Vagina (tissue), 2 donors: Measurements from ENCODE around the gene ACSF3.

Source experiments
- POLR2A ChIP-seq, 2 donors: fragments of 450-650 bp; IDR thresholded peaks; one replicate each; pipeline ENCODE4 v1.6.1; 2017; ENCODE audit warnings: antibody characterized with exemption in 2 of 2, mild to moderate bottlenecking in 2 of 2, moderate library complexity in 2 of 2
- TF ChIP-seq, protein P1 (sequence below), 3 experiments: fragments of 450-650 bp in 2 of 3; fragments of 200-600 bp in 1 of 3; sonication (generic) in 1 of 3; IDR thresholded peaks; one replicate each; pipeline ENCODE4 v1.5.1; 2017 to 2019; ENCODE audit warnings: antibody characterized with exemption in 3 of 3, mild to moderate bottlenecking in 2 of 3, moderate library complexity in 2 of 3

DNA sequence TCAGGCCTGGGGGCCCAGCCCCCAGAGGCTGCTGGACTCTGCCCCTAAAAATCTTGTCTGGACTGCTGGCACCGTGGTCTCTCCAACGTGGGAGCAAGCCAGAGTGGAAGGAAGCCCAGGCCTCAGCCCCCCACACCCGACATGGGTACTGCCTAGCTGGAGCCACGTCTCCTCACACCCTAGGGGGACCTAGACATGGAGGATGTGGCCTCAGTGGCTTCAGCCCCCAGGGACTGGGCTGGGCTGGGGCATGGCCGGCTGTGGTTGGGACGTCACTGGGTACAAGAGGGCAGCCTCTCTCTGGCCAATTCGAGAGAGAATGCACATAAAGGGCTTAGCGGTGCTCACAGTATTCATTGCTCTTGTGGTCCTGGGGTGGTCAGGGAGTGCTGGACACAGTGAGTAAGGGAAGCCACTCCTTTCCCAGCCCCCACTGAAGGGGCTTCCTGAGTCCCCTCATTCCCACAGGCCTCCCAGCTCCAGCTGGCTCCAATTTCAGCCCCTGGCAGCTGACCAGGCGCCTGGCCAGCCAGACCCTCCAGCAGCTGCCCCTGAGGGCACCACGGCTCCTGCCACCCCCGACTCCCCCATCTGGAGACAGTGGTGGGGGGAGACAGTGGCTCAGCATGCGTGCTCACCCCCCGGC lies 79.0 kb downstream of the ACSF3 start:
- TF ChIP-seq, protein P1, sequence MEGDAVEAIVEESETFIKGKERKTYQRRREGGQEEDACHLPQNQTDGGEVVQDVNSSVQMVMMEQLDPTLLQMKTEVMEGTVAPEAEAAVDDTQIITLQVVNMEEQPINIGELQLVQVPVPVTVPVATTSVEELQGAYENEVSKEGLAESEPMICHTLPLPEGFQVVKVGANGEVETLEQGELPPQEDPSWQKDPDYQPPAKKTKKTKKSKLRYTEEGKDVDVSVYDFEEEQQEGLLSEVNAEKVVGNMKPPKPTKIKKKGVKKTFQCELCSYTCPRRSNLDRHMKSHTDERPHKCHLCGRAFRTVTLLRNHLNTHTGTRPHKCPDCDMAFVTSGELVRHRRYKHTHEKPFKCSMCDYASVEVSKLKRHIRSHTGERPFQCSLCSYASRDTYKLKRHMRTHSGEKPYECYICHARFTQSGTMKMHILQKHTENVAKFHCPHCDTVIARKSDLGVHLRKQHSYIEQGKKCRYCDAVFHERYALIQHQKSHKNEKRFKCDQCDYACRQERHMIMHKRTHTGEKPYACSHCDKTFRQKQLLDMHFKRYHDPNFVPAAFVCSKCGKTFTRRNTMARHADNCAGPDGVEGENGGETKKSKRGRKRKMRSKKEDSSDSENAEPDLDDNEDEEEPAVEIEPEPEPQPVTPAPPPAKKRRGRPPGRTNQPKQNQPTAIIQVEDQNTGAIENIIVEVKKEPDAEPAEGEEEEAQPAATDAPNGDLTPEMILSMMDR (IDR thresholded peaks at IDR 0.05) = no peak
- no peak for TF ChIP-seq POLR2A (IDR thresholded peaks at IDR 0.05)
